Measurements from ENCODE around the gene THSD4. TPM values are rescaled to one million over a fixed set of nuclear protein-coding genes. Genes with fewer than 3 reads are reported as not detected.
A peak's percentile ranks its signal among the peaks of the same experiment; 100 is the strongest.

THSD4 gene
- total and polyA plus RNA-seq, 4 donors, result 6.0 to 42.4 (median 18.5) TPM

DNA sequence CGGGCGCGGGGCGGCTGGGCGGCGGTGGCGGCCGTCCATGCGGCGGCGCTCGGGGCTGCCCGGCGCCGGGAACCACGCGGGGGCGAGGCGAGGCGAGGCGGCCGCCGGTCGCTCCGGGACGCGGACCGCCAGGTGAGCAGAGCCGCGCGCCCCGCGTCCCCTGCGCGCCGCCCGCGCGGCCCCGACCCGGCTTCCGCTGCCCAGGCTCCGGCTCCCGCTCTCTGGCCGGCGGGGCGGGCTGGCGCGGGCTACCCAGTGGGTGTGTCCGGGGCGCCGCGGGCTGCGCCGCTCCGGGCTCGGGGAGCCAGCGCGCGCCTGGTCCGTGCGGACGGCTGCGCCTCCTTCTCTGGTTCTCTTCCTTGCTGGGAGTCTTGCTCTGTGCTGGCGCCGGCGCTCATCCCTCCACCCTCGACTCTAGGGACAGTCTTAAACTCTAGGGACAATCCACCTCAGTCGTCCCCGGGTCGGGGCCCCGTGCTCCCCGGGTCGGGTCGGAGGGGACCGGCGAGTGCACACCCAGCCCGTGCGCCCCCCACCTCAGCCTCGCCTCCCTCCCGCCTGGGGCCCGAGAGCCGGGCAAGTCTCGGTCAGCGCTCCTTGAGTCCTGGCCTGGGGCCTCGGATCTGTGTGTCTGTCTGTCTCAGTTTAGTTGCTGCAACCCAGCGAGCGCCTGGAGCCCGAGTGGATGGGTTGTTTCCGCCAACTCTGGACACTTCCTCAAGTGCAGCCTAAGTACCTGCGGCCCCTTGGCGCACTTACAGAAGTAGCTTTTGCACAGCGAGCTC is 488 bp downstream of the THSD4 start:
- peak; percentile 50 to 66 (median 58) for DNase-seq
- Histone ChIP-seq H3K9me3 (ENCODE audit: control insufficient read depth in 4 of 4, insufficient read depth in 3 of 4, low read length in 3 of 4) (no peaks in the 10 kb centered on the region), H3K4me1 (ENCODE audit: control insufficient read depth in 5 of 5, insufficient read depth in 5 of 5, low read length in 5 of 5) (peaks cover 0 to 30% (median 9%) of the 10 kb centered on the region in 5 donors), H3K27me3 (ENCODE audit: control insufficient read depth in 3 of 3, insufficient read depth in 3 of 3, low read length in 2 of 3) (peaks cover 0 to 3% (median 2%) of the 10 kb centered on the region in 3 donors), H3K36me3 (ENCODE audit: control insufficient read depth in 4 of 4, insufficient read depth in 4 of 4, low read length in 4 of 4) (no peaks in the 10 kb centered on the region), H3K4me3 (peak overlapping the region; percentile 54), H3K27ac (ENCODE audit: low read depth in 1 of 2, low read length in 1 of 2) (peak overlapping the region; percentile 87 to 92), H3K9ac (ENCODE audit: insufficient read depth in 1 of 2, low read length in 2 of 2) (peak overlapping the region in 1 of 2 donors; percentile 14)
- ATAC-seq (ENCODE audit: insufficient read depth, low FRiP score), result no peak
- WGBS, 2 donors, result 1% methylated on average over 52 to 93 of the region's 93 CpGs
- TF ChIP-seq, protein P1, sequence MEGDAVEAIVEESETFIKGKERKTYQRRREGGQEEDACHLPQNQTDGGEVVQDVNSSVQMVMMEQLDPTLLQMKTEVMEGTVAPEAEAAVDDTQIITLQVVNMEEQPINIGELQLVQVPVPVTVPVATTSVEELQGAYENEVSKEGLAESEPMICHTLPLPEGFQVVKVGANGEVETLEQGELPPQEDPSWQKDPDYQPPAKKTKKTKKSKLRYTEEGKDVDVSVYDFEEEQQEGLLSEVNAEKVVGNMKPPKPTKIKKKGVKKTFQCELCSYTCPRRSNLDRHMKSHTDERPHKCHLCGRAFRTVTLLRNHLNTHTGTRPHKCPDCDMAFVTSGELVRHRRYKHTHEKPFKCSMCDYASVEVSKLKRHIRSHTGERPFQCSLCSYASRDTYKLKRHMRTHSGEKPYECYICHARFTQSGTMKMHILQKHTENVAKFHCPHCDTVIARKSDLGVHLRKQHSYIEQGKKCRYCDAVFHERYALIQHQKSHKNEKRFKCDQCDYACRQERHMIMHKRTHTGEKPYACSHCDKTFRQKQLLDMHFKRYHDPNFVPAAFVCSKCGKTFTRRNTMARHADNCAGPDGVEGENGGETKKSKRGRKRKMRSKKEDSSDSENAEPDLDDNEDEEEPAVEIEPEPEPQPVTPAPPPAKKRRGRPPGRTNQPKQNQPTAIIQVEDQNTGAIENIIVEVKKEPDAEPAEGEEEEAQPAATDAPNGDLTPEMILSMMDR (IDR thresholded peaks at IDR 0.05; ENCODE audit: control extremely low read depth, extremely low read depth), result no peak

DNA sequence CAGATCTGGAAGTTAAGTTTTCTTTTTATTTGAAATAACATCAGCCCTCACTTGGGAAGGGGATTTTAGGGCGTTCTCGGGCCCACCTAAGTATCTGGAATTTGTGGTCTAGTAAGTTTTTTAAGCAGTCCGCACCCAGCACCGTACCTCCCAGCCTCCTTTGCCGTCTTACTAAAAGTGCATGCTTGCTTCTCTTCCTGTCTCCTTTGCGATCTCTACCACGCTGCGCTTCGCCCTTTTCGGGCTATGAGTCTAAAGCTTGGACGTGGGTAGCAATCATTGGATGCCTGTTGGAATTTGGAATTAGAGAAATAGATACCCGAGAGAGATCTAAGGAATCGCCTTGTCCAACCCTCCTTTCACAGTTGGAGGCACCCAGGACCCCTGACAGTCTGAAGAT is 1.1 kb downstream of the THSD4 start:
- H3K27ac ChIP-seq (ENCODE audit: low read depth in 1 of 2, low read length in 1 of 2), result peak overlapping the region; percentile 79 to 92
- H3K9me3 ChIP-seq (ENCODE audit: control insufficient read depth in 4 of 4, insufficient read depth in 3 of 4, low read length in 3 of 4), result no peaks in the 10 kb centered on the region
- ATAC-seq (ENCODE audit: insufficient read depth, low FRiP score), result no peak

DNA sequence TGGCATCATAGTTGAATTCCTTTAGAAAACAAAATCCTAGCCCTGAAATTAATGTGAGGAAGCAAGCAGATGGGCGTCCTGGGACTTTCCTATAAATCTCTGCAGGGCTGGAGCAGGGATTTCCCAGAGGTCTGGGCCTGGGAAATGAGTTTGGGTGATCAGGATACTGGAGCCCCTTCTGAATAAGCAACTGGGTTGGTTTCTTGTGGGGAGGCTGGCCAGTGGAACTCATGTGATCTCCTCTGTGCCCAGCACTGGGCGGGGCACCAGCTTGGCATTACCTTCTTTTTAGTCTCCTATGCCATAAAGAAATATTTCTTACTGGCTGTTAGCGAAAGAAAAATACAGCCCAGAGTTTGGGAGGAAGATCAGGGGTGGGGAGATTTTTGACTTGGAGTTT is 1.7 kb downstream of the THSD4 start:
- Histone ChIP-seq H3K27me3 (ENCODE audit: control insufficient read depth in 3 of 3, insufficient read depth in 3 of 3, low read length in 2 of 3) (peaks cover 0 to 3% (median 2%) of the 10 kb centered on the region in 3 donors), H3K4me3 (no peak overlapping the region), H3K27ac (ENCODE audit: low read depth in 1 of 2, low read length in 1 of 2) (peak overlapping the region in 1 of 2 donors; percentile 92), H3K4me1 (ENCODE audit: control insufficient read depth in 5 of 5, insufficient read depth in 5 of 5, low read length in 5 of 5) (peaks cover 0 to 30% (median 13%) of the 10 kb centered on the region in 5 donors), H3K36me3 (ENCODE audit: control insufficient read depth in 4 of 4, insufficient read depth in 4 of 4, low read length in 4 of 4) (no peaks in the 10 kb centered on the region), H3K9me3 (ENCODE audit: control insufficient read depth in 4 of 4, insufficient read depth in 3 of 4, low read length in 3 of 4) (no peaks in the 10 kb centered on the region), H3K9ac (ENCODE audit: insufficient read depth in 1 of 2, low read length in 2 of 2) (no peak overlapping the region)
- no peak for ATAC-seq (ENCODE audit: insufficient read depth, low FRiP score)
- TF ChIP-seq, protein P1 (IDR thresholded peaks at IDR 0.05; ENCODE audit: control extremely low read depth, extremely low read depth), result no peak
- WGBS, 2 donors, result 82 to 87% methylated on average over 3 of the region's 3 CpGs
- DNase-seq, result no peak

More for the DNA sequence above, 1.1 kb downstream of the THSD4 start:
- WGBS, 2 donors, result 33 to 43% methylated on average over 13 of the region's 13 CpGs
- TF ChIP-seq, protein P1 (IDR thresholded peaks at IDR 0.05; ENCODE audit: control extremely low read depth, extremely low read depth), result no peak
- no peak for DNase-seq
- peaks cover 0 to 3% (median 2%) of the 10 kb centered on the region in 3 donors for H3K27me3 ChIP-seq (ENCODE audit: control insufficient read depth in 3 of 3, insufficient read depth in 3 of 3, low read length in 2 of 3)
- H3K4me1 ChIP-seq (ENCODE audit: control insufficient read depth in 5 of 5, insufficient read depth in 5 of 5, low read length in 5 of 5), result peaks cover 0 to 30% (median 11%) of the 10 kb centered on the region in 5 donors
- peak overlapping the region in 1 of 2 donors; percentile 14 for H3K9ac ChIP-seq (ENCODE audit: insufficient read depth in 1 of 2, low read length in 2 of 2)
- H3K4me3 ChIP-seq, result peak overlapping the region; percentile 54
- H3K36me3 ChIP-seq (ENCODE audit: control insufficient read depth in 4 of 4, insufficient read depth in 4 of 4, low read length in 4 of 4), result no peaks in the 10 kb centered on the region

All from lung (tissue), 12 donors.